ENCODE data around the gene GNAS.

GNAS gene

DNA sequence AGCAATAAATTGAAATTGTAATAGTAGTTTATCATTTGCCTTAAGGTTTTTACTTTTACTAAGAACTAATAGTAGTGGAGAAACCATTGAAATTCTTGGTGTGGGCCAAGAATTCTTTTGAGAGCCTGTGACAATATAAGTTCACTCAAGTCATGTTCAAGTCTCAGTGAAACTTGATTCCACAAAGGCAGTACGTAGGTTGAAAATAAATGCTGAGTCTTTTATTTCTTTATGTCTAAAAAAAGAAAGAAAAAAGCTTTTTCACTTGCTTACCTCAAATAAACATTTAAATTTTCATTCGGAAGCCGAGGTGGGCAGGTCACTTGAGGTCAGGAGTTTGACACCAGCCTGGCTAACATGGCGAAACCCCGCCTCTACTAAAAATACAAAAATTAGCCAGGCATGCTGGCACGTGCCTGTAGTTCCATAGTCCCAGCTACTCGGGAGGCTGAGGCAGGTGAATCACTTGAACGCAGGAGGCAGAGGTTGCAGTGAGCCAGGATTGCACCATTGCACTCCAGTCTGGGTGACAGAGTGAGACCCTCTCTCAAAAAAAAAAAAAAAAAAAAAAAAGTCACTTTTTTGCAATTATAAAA is 70.7 kb downstream of the GNAS start:
- H3K79me2 ChIP-seq (ENCODE audit: insufficient read depth, low read length), result no peaks in the 10 kb centered on the region
- TF ChIP-seq, protein P1, sequence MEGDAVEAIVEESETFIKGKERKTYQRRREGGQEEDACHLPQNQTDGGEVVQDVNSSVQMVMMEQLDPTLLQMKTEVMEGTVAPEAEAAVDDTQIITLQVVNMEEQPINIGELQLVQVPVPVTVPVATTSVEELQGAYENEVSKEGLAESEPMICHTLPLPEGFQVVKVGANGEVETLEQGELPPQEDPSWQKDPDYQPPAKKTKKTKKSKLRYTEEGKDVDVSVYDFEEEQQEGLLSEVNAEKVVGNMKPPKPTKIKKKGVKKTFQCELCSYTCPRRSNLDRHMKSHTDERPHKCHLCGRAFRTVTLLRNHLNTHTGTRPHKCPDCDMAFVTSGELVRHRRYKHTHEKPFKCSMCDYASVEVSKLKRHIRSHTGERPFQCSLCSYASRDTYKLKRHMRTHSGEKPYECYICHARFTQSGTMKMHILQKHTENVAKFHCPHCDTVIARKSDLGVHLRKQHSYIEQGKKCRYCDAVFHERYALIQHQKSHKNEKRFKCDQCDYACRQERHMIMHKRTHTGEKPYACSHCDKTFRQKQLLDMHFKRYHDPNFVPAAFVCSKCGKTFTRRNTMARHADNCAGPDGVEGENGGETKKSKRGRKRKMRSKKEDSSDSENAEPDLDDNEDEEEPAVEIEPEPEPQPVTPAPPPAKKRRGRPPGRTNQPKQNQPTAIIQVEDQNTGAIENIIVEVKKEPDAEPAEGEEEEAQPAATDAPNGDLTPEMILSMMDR (conservative IDR thresholded peaks at IDR 0.05; ENCODE audit: low read length), result no peak
- TF ChIP-seq EZH2phosphoT487 (IDR thresholded peaks at IDR 0.05; ENCODE audit: borderline replicate concordance), result no peak
- H3K9me2 ChIP-seq (replicated peaks; ENCODE audit: low read depth, low read length), result no peaks in the 10 kb centered on the region
- no peaks in the 10 kb centered on the region for H3K27me3 ChIP-seq (ENCODE audit: insufficient read depth, low read length, poor library complexity, severe bottlenecking)
- no peaks in the 10 kb centered on the region for H3K4me1 ChIP-seq (ENCODE audit: insufficient read depth, low read length, poor library complexity, severe bottlenecking)
- no peak overlapping the region for H2AFZ ChIP-seq (ENCODE audit: low read length)
- H3K4me2 ChIP-seq (ENCODE audit: low read depth, low read length, poor library complexity, severe bottlenecking), result no peak overlapping the region
- no peak overlapping the region for H3K9ac ChIP-seq (ENCODE audit: low read depth, low read length, poor library complexity, severe bottlenecking)
- H3K9me3 ChIP-seq (ENCODE audit: insufficient read depth, low read depth, low read length), result no peaks in the 10 kb centered on the region
- no peaks in the 10 kb centered on the region for H4K20me1 ChIP-seq (ENCODE audit: insufficient read depth, low read length, poor library complexity, severe bottlenecking)
- H3F3A ChIP-seq (ENCODE audit: low read depth), result no peaks in the 10 kb centered on the region
- no peaks in the 10 kb centered on the region for H3K36me3 ChIP-seq (ENCODE audit: insufficient read depth, low read length)
- H3K4me3 ChIP-seq (ENCODE audit: low read length, poor library complexity, severe bottlenecking), result no peak overlapping the region

DNA sequence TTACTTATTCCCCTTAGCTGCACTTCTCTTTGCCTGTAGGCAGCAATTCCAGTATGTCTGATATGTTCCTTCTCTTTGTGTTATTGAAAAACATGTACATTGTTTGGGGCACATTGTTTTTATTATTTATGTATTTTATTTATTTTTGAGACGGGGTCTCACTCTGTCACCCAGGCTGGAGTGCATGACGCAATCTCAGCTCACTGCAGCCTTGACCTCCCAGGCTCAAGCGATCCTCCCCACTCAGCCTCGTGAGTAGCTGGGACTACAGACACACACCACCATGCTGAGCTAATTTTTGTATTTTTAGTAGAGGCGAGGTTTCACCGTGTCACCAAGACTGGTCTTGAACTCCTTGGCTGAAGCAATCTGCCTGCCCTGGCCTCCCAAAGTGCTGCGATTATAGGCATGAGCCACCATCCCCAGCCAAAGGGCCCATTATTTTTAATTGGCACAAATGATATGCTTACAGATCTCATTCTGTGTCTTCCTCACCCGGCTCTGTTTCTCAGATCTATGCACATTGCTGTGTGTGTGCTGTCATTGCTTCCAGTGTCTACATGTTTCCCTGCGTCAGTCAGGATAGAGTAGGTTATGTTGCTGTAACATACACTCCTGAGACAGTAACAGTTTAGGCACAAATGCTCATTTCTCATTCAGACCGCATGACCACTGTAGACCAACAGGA is 74.4 kb downstream of the GNAS start:
- Histone ChIP-seq H3K27me3 (ENCODE audit: insufficient read depth, low read length, poor library complexity, severe bottlenecking) (no peaks in the 10 kb centered on the region), H3K79me2 (ENCODE audit: insufficient read depth, low read length) (no peaks in the 10 kb centered on the region), H3K4me3 (ENCODE audit: low read length, poor library complexity, severe bottlenecking) (no peak overlapping the region), H3F3A (ENCODE audit: low read depth) (no peaks in the 10 kb centered on the region), H3K9me3 (ENCODE audit: insufficient read depth, low read depth, low read length) (no peaks in the 10 kb centered on the region), H4K20me1 (ENCODE audit: insufficient read depth, low read length, poor library complexity, severe bottlenecking) (no peaks in the 10 kb centered on the region), H2AFZ (ENCODE audit: low read length) (no peak overlapping the region), H3K9ac (ENCODE audit: low read depth, low read length, poor library complexity, severe bottlenecking) (no peak overlapping the region), H3K36me3 (ENCODE audit: insufficient read depth, low read length) (no peaks in the 10 kb centered on the region), H3K9me2 (replicated peaks; ENCODE audit: low read depth, low read length) (no peaks in the 10 kb centered on the region), H3K4me1 (ENCODE audit: insufficient read depth, low read length, poor library complexity, severe bottlenecking) (no peaks in the 10 kb centered on the region), H3K4me2 (ENCODE audit: low read depth, low read length, poor library complexity, severe bottlenecking) (no peak overlapping the region)
- no peak for TF ChIP-seq EZH2phosphoT487 (IDR thresholded peaks at IDR 0.05; ENCODE audit: borderline replicate concordance)
- TF ChIP-seq, protein P1 (conservative IDR thresholded peaks at IDR 0.05; ENCODE audit: low read length), result no peak

GRCh38 chr20:58927490-58928061 is 75.1 kb downstream of the GNAS start:
- Histone ChIP-seq H3K4me3 (ENCODE audit: low read length, poor library complexity, severe bottlenecking) (no peak overlapping the region), H3K4me2 (ENCODE audit: low read depth, low read length, poor library complexity, severe bottlenecking) (no peak overlapping the region), H3K4me1 (ENCODE audit: insufficient read depth, low read length, poor library complexity, severe bottlenecking) (no peaks in the 10 kb centered on the region), H4K20me1 (ENCODE audit: insufficient read depth, low read length, poor library complexity, severe bottlenecking) (no peaks in the 10 kb centered on the region), H3K79me2 (ENCODE audit: insufficient read depth, low read length) (no peaks in the 10 kb centered on the region), H3K36me3 (ENCODE audit: insufficient read depth, low read length) (no peaks in the 10 kb centered on the region), H3K9me3 (ENCODE audit: insufficient read depth, low read depth, low read length) (no peaks in the 10 kb centered on the region), H3F3A (ENCODE audit: low read depth) (no peaks in the 10 kb centered on the region), H2AFZ (ENCODE audit: low read length) (no peak overlapping the region), H3K9me2 (replicated peaks; ENCODE audit: low read depth, low read length) (no peaks in the 10 kb centered on the region), H3K9ac (ENCODE audit: low read depth, low read length, poor library complexity, severe bottlenecking) (no peak overlapping the region), H3K27me3 (ENCODE audit: insufficient read depth, low read length, poor library complexity, severe bottlenecking) (no peaks in the 10 kb centered on the region)
- no peak for TF ChIP-seq EZH2phosphoT487 (IDR thresholded peaks at IDR 0.05; ENCODE audit: borderline replicate concordance)
- TF ChIP-seq, protein P1 (conservative IDR thresholded peaks at IDR 0.05; ENCODE audit: low read length), result no peak
